IMR-90 (cell line): ENCODE measurements around the gene FGD3. TPM values are rescaled to one million over a fixed set of nuclear protein-coding genes. Genes with fewer than 3 reads are reported as not detected.

ENCODE experiments used
- ATAC-seq: fragments of 200-7000 bp; cut with Tn5 transposase; 2 replicates; pipeline ENCODE4 v1.9.1; 2020; ENCODE audit warnings: low read depth, mild to moderate bottlenecking, moderate library complexity
- BruUV-seq: library from RNA; stranded (reverse); fragments of 400-500 nt; replicated peaks from 2 replicates; lab custom pipeline; 2021; lab: Mats Ljungman, UMichigan
- CTCF ChIA-PET: fragments of 300-600 bp; formaldehyde crosslinking; extraction: SDS; loops from one replicate; lab custom pipeline; 2021; ENCODE audit warnings: antibody characterized with exemption; lab: Yijun Ruan, JAX
- POLR2A ChIA-PET: fragments of 300-600 bp; sonication (Branson Sonifier 250); formaldehyde crosslinking; loops from one replicate; lab custom pipeline; 2022; ENCODE audit warnings: antibody characterized with exemption; ENCODE audit not compliant: unreplicated experiment; lab: Charles Lee
- DNase-seq: peaks from one replicate; pipeline ENCODE4 v3.0.0; 2013
- H2AFZ ChIP-seq: replicated peaks from 2 replicates; pipeline ENCODE3; 2013; ENCODE audit warnings: low read length, mild to moderate bottlenecking; ENCODE audit not compliant: poor library complexity
- H2AK5ac ChIP-seq: 2 replicates; pipeline ENCODE4 v1.6.1; 2013; ENCODE audit warnings: low read depth, low read length, inconsistent platforms
- H2AK9ac ChIP-seq: replicated peaks from 2 replicates; pipeline ENCODE3; 2013; ENCODE audit warnings: mild to moderate bottlenecking, low read depth, low read length, moderate library complexity; ENCODE audit not compliant: poor library complexity
- H2BK120ac ChIP-seq: 2 replicates; pipeline ENCODE4 v1.6.1; 2013; ENCODE audit warnings: low read depth, low read length, inconsistent platforms
- H2BK15ac ChIP-seq: 3 replicates; pipeline ENCODE4 v1.6.1; 2013; ENCODE audit warnings: low read depth, low read length, inconsistent platforms
- H2BK20ac ChIP-seq: 2 replicates; pipeline ENCODE4 v1.6.1; 2013; ENCODE audit warnings: low read depth, mild to moderate bottlenecking, inconsistent platforms, low read length, moderate library complexity
- H2BK5ac ChIP-seq: 2 replicates; pipeline ENCODE4 v1.6.1; 2013; ENCODE audit warnings: mild to moderate bottlenecking, low read depth, low read length, inconsistent platforms; ENCODE audit not compliant: poor library complexity, severe bottlenecking
- H3K14ac ChIP-seq: replicated peaks from 2 replicates; pipeline ENCODE4 v1.6.1; 2013; ENCODE audit warnings: low read depth, low read length, inconsistent platforms
- H3K18ac ChIP-seq: 2 replicates; pipeline ENCODE4 v1.6.1; 2013; ENCODE audit warnings: low read depth, low read length, control low read depth
- H3K23ac ChIP-seq: 2 replicates; pipeline ENCODE4 v1.6.1; 2013; ENCODE audit warnings: low read depth, low read length, inconsistent platforms
- H3K27ac ChIP-seq: 2 replicates; pipeline ENCODE4 v1.5.1; 2013; ENCODE audit warnings: mild to moderate bottlenecking, control low read depth, low read length; ENCODE audit not compliant: insufficient read depth
- H3K27me3 ChIP-seq: 2 replicates; pipeline ENCODE4 v1.6.1; 2013; ENCODE audit warnings: low read length; ENCODE audit not compliant: control insufficient read depth, insufficient read depth
- H3K36me3 ChIP-seq: 2 replicates; pipeline ENCODE4 v1.6.1; 2013; ENCODE audit warnings: low read length, mixed read lengths; ENCODE audit not compliant: control insufficient read depth, insufficient read depth
- H3K4ac ChIP-seq: 2 replicates; pipeline ENCODE4 v1.6.1; 2013; ENCODE audit warnings: low read depth, low read length, inconsistent platforms
- H3K4me1 ChIP-seq: 2 replicates; pipeline ENCODE4 v1.6.1; 2013; ENCODE audit warnings: low read length, mixed read lengths; ENCODE audit not compliant: control insufficient read depth, insufficient read depth
- H3K4me2 ChIP-seq: 2 replicates; pipeline ENCODE4 v1.6.1; 2013; ENCODE audit warnings: low read depth, mild to moderate bottlenecking, control low read depth, low read length, moderate library complexity
- H3K4me3 ChIP-seq: 2 replicates; pipeline ENCODE4 v1.5.1; 2013; ENCODE audit warnings: low read depth, mild to moderate bottlenecking, control low read depth, low read length, moderate library complexity; ENCODE audit not compliant: insufficient read depth
- H3K56ac ChIP-seq: 2 replicates; pipeline ENCODE4 v1.6.1; 2013; ENCODE audit warnings: low read length, inconsistent platforms; ENCODE audit not compliant: insufficient read depth; ENCODE audit errors: extremely low read depth
- H3K79me1 ChIP-seq, 2 experiments: 2 replicates each; pipeline ENCODE4 v1.6.1; 2013; ENCODE audit warnings: low read length in 2 of 2, inconsistent platforms in 1 of 2, low read depth in 1 of 2
- H3K9ac ChIP-seq: 2 replicates; pipeline ENCODE4 v1.6.1; 2013; ENCODE audit warnings: low read depth, low read length, control low read depth
- H3K9me1 ChIP-seq: 2 replicates; pipeline ENCODE4 v1.6.1; 2013; ENCODE audit warnings: low read length, inconsistent platforms; ENCODE audit not compliant: insufficient read depth
- H3K9me3 ChIP-seq: 2 replicates; pipeline ENCODE4 v1.6.1; 2013; ENCODE audit warnings: low read length; ENCODE audit not compliant: control insufficient read depth, insufficient read depth
- H4K20me1 ChIP-seq: 2 replicates; pipeline ENCODE4 v1.6.1; 2013; ENCODE audit warnings: low read length, inconsistent platforms; ENCODE audit not compliant: insufficient read depth
- H4K5ac ChIP-seq: 2 replicates; pipeline ENCODE4 v1.6.1; 2013; ENCODE audit warnings: mild to moderate bottlenecking, low read depth, low read length, control low read depth
- H4K8ac ChIP-seq, 2 experiments: 2 replicates each; pipeline ENCODE4 v1.6.1; 2013; ENCODE audit warnings: low read depth in 2 of 2, low read length in 2 of 2, control low read depth in 1 of 2, inconsistent platforms in 1 of 2
- H4K91ac ChIP-seq: 2 replicates; pipeline ENCODE4 v1.6.1; 2013; ENCODE audit warnings: low read depth, low read length, inconsistent platforms; ENCODE audit not compliant: insufficient read depth
- BHLHE40 ChIP-seq: fragments of 150-350 bp; IDR thresholded peaks from 2 replicates; pipeline ENCODE4 v1.6.1; 2016; ENCODE audit warnings: mild to moderate bottlenecking, low read depth, low read length
- CEBPB ChIP-seq: IDR thresholded peaks from 2 replicates; pipeline ENCODE4 v1.6.1; 2012; ENCODE audit warnings: low read depth, low read length, improper control_type of control experiment
- CHD1 ChIP-seq: IDR thresholded peaks from 2 replicates; pipeline ENCODE4 v1.6.1; 2012; ENCODE audit warnings: low read depth, low read length, improper control_type of control experiment
- CTCF ChIP-seq: conservative IDR thresholded peaks from 2 replicates; pipeline ENCODE4 v1.5.1; 2012; ENCODE audit warnings: mild to moderate bottlenecking, low read depth, low read length, improper control_type of control experiment
- ELK1 ChIP-seq: fragments of 150-350 bp; IDR thresholded peaks from 2 replicates; pipeline ENCODE4 v1.6.1; 2016; ENCODE audit warnings: low read depth, mild to moderate bottlenecking, low read length, moderate library complexity, borderline replicate concordance
- FOS ChIP-seq: fragments of 150-350 bp; IDR thresholded peaks from 2 replicates; pipeline ENCODE4 v1.6.1; 2016; ENCODE audit warnings: low read depth, low read length
- MAFK ChIP-seq: IDR thresholded peaks from 2 replicates; pipeline ENCODE4 v1.6.1; 2012; ENCODE audit warnings: low read depth, low read length, improper control_type of control experiment
- MAZ ChIP-seq: IDR thresholded peaks from 2 replicates; pipeline ENCODE4 v1.6.1; 2012; ENCODE audit warnings: low read depth, mild to moderate bottlenecking, low read length, improper control_type of control experiment, moderate library complexity, borderline replicate concordance
- MXI1 ChIP-seq: IDR thresholded peaks from 2 replicates; pipeline ENCODE4 v1.6.1; 2012; ENCODE audit warnings: low read depth, mild to moderate bottlenecking, low read length, moderate library complexity, borderline replicate concordance
- NFE2L2 ChIP-seq: fragments of 150-350 bp; IDR thresholded peaks from 2 replicates; pipeline ENCODE4 v1.6.1; 2016; ENCODE audit warnings: low read depth, mild to moderate bottlenecking, low read length
- POLR2A ChIP-seq: IDR thresholded peaks from 2 replicates; pipeline ENCODE4 v1.6.1; 2012; ENCODE audit warnings: mild to moderate bottlenecking, low read depth, low read length
- RAD21 ChIP-seq: IDR thresholded peaks from 2 replicates; pipeline ENCODE4 v1.6.1; 2012; ENCODE audit warnings: low read length, improper control_type of control experiment
- RCOR1 ChIP-seq: IDR thresholded peaks from 2 replicates; pipeline ENCODE4 v1.6.1; 2012; ENCODE audit warnings: mild to moderate bottlenecking, low read length, improper control_type of control experiment; ENCODE audit not compliant: insufficient replicate concordance
- RFX5 ChIP-seq: IDR thresholded peaks from 2 replicates; pipeline ENCODE4 v1.8.0; 2012; ENCODE audit warnings: low read depth, mild to moderate bottlenecking, low read length, moderate library complexity
- SMC3 ChIP-seq: fragments of 150-350 bp; IDR thresholded peaks from 2 replicates; pipeline ENCODE4 v1.6.1; 2016; ENCODE audit warnings: low read depth, mild to moderate bottlenecking, antibody characterized with exemption, low read length, moderate library complexity
- USF2 ChIP-seq: fragments of 150-350 bp; IDR thresholded peaks from 2 replicates; pipeline ENCODE4 v1.6.1; 2017; ENCODE audit warnings: mild to moderate bottlenecking, antibody characterized with exemption, low read length, low read depth
- WGBS, 2 experiments: methylation state at CpG; one replicate each; pipeline versions ENCODE4 v1.1.5 to v1.1.7; 2013; ENCODE audit warnings: missing lambda C conversion rate in 2 of 2; ENCODE audit not compliant: insufficient read length in 1 of 2; ENCODE audit errors: extremely low coverage in 2 of 2; 5-methylcytosine and 5-hydroxymethylcytosine counted together
- dilution Hi-C: fragments of 300-500 bp; cut with HindIII; formaldehyde crosslinking; loops from one replicate; pipeline ENCODE4 v1.14.3; 2018; ENCODE audit warnings: low sequenced_read_pairs; ENCODE audit not compliant: unreplicated experiment
- in situ Hi-C: fragments of 300-500 bp; cut with MboI; formaldehyde crosslinking; loops from 3 replicates; pipeline ENCODE4 v1.14.3; 2019; ENCODE audit warnings: low sequenced_read_pairs, inconsistent platforms, mixed read lengths
- intact Hi-C: fragments of 100-400 bp; cut with micrococcal nuclease; formaldehyde crosslinking; loops from 2 replicates; pipeline ENCODE4 v1.10.0; 2022
- polyA plus RNA-seq, 3 experiments: library from polyadenylated mRNA; depleted of rRNA; stranded (reverse); fragments of >200 nt; gene quantifications; 2 replicates each; pipeline ENCODE4 v1.2.3, GENCODE V29; 2012; ENCODE audit warnings: low replicate concordance in 1 of 3
- total RNA-seq: library from RNA; depleted of rRNA; stranded (reverse); fragments of >200 nt; gene quantifications from 2 replicates; pipeline ENCODE4 v1.2.3, GENCODE V29; 2012

The FGD3 gene
- total and polyA plus RNA-seq, 2 of the 4 experiments (the other 2 are of a cell fraction): not detected

- H3K4me1 ChIP-seq: no peaks in the 10 kb centered on the region
- H2BK120ac ChIP-seq: no peak overlapping the region
- H3K9me1 ChIP-seq: no peaks in the 10 kb centered on the region
- CTCF ChIA-PET: no interaction called here
- H2AFZ ChIP-seq: no peak overlapping the region
- intact Hi-C loops (no loop called here), dilution Hi-C loops (no loop called here), in situ Hi-C loops (no loop called here)
- no peak overlapping the region for H3K27ac ChIP-seq
- no TSS peak for BruUV-seq
- no peak overlapping the region for H3K56ac ChIP-seq
- H4K8ac ChIP-seq: no peak overlapping the region
- no peak overlapping the region for H3K23ac ChIP-seq
- H2BK15ac ChIP-seq: no peak overlapping the region
- no peak overlapping the region for H3K18ac ChIP-seq
- H3K36me3 ChIP-seq: no peaks in the 10 kb centered on the region
- H3K9ac ChIP-seq: no peak overlapping the region
- H3K9me3 ChIP-seq: no peaks in the 10 kb centered on the region; the same call in 1 of the 2 replicates
- H2AK9ac ChIP-seq: no peak overlapping the region
- no peak overlapping the region for H4K91ac ChIP-seq
- no peaks in the 10 kb centered on the region for H3K79me1 ChIP-seq
- no peak overlapping the region for H2BK5ac ChIP-seq
- no peak for DNase-seq
- no peak for ATAC-seq
- H3K4ac ChIP-seq: no peak overlapping the region
- H4K5ac ChIP-seq: no peak overlapping the region
- 83% methylated on average over 1 of the region's 3 CpGs; no CpG with 5 or more reads in 1 of the 2 experiments for WGBS, 2 experiments
- peaks cover 2% of the 10 kb centered on the region for H3K27me3 ChIP-seq
- no peak overlapping the region for H3K14ac ChIP-seq
- H3K4me3 ChIP-seq: no peak overlapping the region
- POLR2A ChIA-PET: no interaction called here
- no peak overlapping the region for H2AK5ac ChIP-seq
- no peak overlapping the region for H3K4me2 ChIP-seq
- H4K20me1 ChIP-seq: no peaks in the 10 kb centered on the region
- TF ChIP-seq CHD1: no peak
- no peak for TF ChIP-seq CEBPB
- no peak for TF ChIP-seq CTCF
- TF ChIP-seq MAFK: no peak
- TF ChIP-seq ELK1: no peak
- TF ChIP-seq FOS: no peak
- TF ChIP-seq MXI1: no peak
- TF ChIP-seq RAD21: no peak
- TF ChIP-seq BHLHE40: no peak
- no peak for TF ChIP-seq USF2
- TF ChIP-seq RCOR1: no peak
- no peak for TF ChIP-seq SMC3
- no peak for TF ChIP-seq MAZ
- TF ChIP-seq POLR2A: no peak
- no peak for TF ChIP-seq NFE2L2
- TF ChIP-seq RFX5: no peak
- H2BK20ac ChIP-seq: no peak overlapping the region
These were observed 13.4 kb downstream of the FGD3 start for GRCh38 chr9:92960561-92961290.
